HUES48 (cell line): ENCODE results near the gene MPHOSPH9.

Source experiments
- H3K27ac ChIP-seq: one replicate; pipeline ENCODE4 v1.7.0; 2013; ENCODE audit warnings: low read depth, low read length, inconsistent platforms
- H3K27me3 ChIP-seq: 2 replicates; pipeline ENCODE4 v1.6.1; 2013; ENCODE audit warnings: mild to moderate bottlenecking, low read length; ENCODE audit not compliant: control insufficient read depth, insufficient read depth
- H3K36me3 ChIP-seq: 2 replicates; pipeline ENCODE4 v1.6.1; 2013; ENCODE audit warnings: low read length; ENCODE audit not compliant: control insufficient read depth, insufficient read depth
- H3K4me1 ChIP-seq: 2 replicates; pipeline ENCODE4 v1.6.1; 2013; ENCODE audit warnings: mild to moderate bottlenecking, low read length; ENCODE audit not compliant: control insufficient read depth, insufficient read depth
- H3K4me3 ChIP-seq: 2 replicates; pipeline ENCODE4 v1.5.1; 2013; ENCODE audit warnings: mild to moderate bottlenecking, low read depth, low read length
- H3K9ac ChIP-seq: 2 replicates; pipeline ENCODE4 v1.6.1; 2013; ENCODE audit warnings: mild to moderate bottlenecking, low read depth, low read length, moderate library complexity
- H3K9me3 ChIP-seq: 2 replicates; pipeline ENCODE4 v1.6.1; 2013; ENCODE audit warnings: low read length; ENCODE audit not compliant: control insufficient read depth, insufficient read depth

The MPHOSPH9 gene

DNA sequence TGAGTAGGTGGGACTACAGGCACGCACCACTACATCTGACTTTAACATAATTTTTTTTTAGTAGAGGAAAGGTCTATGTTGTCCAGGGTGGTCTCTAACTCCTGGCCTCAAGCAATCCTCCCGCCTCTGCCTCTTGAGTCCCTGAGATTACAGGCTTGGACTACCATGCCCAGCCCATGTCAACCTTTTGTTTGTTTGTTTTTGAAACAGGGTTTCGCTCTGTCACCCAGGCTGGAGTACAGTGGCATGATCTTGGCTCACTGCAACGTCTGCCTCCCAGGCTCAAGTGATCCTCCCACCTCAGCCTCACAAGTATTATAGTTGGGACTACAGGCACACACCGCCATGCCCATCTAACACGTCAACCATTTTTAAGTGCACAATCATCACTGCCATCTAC is 111.3 kb downstream of the MPHOSPH9 start:
- no peaks in the 10 kb centered on the region for H3K4me1 ChIP-seq

DNA sequence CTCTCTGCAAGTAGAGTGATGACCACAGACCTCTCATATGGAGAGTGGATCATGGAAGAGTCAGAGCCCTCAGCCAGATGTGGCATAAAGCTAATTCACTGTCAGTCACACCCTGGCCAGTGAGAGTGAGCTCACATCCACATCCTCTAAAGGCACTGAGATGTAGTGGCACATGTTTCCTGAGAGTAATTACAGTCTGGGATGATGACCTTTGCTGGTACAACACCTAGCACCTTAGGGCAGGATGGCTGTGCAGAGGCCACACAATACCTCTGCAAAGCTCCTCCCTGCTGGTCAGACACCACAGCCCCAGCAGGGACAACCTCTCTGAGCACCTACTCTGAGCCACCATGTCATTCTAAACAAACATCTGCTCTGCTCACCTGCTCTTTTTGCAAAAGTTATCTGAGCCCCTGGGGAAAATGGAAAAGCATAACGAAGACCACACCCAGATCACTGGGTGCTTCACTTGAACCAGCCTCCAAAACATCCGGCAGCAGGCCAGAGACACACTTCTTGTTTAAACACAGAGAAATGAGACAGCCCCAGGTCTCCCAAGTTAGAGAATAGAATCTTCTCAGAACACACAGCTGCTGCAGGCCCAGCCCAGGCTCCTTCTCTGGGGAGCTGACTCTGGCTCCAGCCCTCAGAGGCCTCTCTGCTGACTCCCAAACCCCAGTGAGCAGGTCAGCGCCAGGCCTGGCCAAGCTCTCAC is 112.3 kb downstream of the MPHOSPH9 start:
- Histone ChIP-seq H3K27ac (no peak overlapping the region), H3K9ac (no peak overlapping the region), H3K36me3 (no peaks in the 10 kb centered on the region), H3K9me3 (no peaks in the 10 kb centered on the region), H3K27me3 (no peaks in the 10 kb centered on the region; the same call in 1 of the 2 replicates), H3K4me3 (no peak overlapping the region), H3K4me1 (no peaks in the 10 kb centered on the region)

More for the DNA sequence above, 111.3 kb downstream of the MPHOSPH9 start:
- no peaks in the 10 kb centered on the region for H3K36me3 ChIP-seq
- H3K27ac ChIP-seq, result no peak overlapping the region
- no peaks in the 10 kb centered on the region for H3K9me3 ChIP-seq
- H3K27me3 ChIP-seq, result no peaks in the 10 kb centered on the region; the same call in 1 of the 2 replicates
- no peak overlapping the region for H3K9ac ChIP-seq
- no peak overlapping the region for H3K4me3 ChIP-seq

DNA sequence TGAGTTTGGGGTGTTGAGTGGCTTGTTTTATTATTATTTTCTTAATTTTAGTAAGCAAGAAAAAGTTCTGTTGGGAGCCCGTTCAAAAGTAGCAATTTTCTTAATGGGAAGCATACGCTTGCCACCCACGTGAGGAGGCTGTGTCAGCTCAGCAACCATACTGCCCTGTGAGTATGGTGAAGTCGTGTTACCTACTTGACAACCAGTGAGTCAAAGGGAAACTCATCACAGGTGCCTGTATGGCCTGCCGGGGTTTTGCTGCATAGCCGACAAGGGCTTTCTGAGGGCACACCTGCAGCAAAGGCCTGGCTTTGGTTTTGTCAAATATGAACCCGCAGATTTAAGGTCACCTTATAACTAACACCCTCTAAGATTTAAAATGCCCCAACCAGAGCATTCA is 113.1 kb downstream of the MPHOSPH9 start:
- Histone ChIP-seq H3K4me1 (no peaks in the 10 kb centered on the region), H3K4me3 (no peak overlapping the region), H3K9me3 (no peaks in the 10 kb centered on the region), H3K27ac (no peak overlapping the region), H3K36me3 (no peaks in the 10 kb centered on the region), H3K27me3 (no peaks in the 10 kb centered on the region; the same call in 1 of the 2 replicates), H3K9ac (no peak overlapping the region)

DNA sequence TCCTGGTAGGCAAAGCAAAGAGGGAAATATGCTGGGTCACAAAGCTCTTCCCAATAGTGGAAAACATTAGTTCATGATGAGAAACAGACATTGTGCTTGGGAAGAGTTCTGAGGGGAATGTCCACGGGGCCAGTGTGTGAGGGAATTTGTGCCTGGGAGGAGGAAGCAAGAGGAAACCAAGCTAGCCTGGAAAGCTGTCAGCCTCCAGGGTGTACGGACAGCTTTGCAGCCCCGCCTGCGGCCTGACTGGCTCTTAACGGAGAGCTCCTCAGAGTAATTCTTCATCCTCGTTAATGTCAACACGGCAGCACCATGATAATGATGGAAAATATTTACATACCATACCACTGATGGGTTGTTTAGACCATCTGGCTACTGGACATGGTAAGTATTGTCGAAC is 114.4 kb downstream of the MPHOSPH9 start:
- no peaks in the 10 kb centered on the region for H3K36me3 ChIP-seq
- H3K9ac ChIP-seq, result no peak overlapping the region
- H3K4me3 ChIP-seq, result no peak overlapping the region
- H3K27me3 ChIP-seq, result no peaks in the 10 kb centered on the region; the same call in 1 of the 2 replicates
- no peak overlapping the region for H3K27ac ChIP-seq
- H3K9me3 ChIP-seq, result no peaks in the 10 kb centered on the region
- H3K4me1 ChIP-seq, result no peaks in the 10 kb centered on the region

DNA sequence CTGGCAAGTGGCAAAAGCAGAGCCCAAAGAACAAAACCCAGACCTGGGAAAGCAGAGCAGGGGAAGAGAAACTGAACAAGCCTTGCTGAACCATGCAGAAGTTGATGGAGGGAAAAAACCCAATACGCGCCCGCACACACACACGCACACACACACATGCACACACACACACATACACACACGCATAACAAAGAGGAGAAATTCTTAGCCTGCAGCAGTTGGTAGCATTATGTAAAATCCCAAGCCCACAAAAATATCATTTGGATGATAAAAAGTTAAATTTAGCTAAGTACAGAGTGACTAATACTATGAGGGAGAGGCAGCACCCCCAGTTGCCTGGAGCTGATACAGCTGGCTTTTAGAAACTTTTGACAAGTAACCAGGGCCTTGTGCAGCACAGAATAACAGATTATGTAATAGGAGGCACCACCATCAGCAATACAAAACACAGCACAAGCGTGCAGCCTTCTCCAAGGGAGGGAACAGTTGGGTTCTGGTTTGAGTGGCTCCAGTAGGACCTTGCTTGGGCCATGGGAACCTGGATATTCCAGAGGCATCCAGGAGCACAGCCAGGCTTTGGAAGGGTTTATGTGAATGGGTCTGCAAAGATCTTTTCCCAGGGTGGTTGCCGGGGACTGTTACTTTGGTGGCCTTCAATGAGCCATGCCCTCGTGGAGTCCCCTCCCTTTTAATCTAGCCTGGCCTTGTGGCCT is 117.4 kb downstream of the MPHOSPH9 start:
- Histone ChIP-seq H3K4me1 (no peaks in the 10 kb centered on the region), H3K27ac (no peak overlapping the region), H3K27me3 (no peaks in the 10 kb centered on the region; the same call in 1 of the 2 replicates), H3K9ac (no peak overlapping the region), H3K9me3 (no peaks in the 10 kb centered on the region), H3K36me3 (no peaks in the 10 kb centered on the region), H3K4me3 (no peak overlapping the region)

DNA sequence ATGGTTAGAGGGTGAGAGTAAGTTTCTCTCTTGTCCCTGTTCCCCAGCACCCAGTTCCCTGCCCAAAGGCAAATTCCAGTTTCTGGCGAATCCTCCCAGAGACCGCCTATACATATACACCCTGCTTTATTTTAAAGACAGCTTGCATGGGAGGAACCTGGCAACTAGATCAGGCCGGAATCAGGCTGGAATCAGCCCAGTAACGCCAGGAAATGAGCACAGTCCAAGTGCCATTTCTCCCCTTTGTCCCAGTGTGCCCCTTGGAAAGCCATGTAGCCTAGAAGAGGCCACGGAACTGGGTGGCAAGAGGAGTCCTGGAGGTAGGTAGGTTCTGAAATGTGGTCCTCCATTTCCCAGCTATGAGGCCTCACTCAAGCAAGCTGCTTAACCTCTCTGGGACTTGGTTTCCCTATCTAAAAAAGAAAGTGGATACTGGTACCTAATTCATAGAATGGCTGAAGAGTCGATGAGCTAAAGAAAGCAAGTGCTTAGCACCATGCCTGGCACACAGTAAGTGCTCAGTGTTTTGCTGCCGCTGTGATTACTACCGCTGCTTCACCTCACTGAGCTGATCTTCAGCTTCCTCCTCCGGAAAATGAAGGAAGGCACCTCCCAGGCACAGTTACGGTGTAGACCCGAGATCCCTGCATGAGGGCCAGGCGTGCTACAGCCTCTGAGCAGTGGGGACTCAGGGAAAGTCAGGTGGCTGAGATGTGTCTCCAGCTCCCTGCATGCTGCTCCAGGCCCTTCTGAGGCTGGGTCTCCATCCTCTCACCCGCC is 118.4 kb downstream of the MPHOSPH9 start:
- H3K4me3 ChIP-seq, result no peak overlapping the region
- H3K36me3 ChIP-seq, result no peaks in the 10 kb centered on the region
- no peak overlapping the region for H3K9ac ChIP-seq
- H3K27ac ChIP-seq, result no peak overlapping the region
- H3K9me3 ChIP-seq, result no peaks in the 10 kb centered on the region
- H3K4me1 ChIP-seq, result no peaks in the 10 kb centered on the region
- H3K27me3 ChIP-seq, result no peaks in the 10 kb centered on the region; the same call in 1 of the 2 replicates

DNA sequence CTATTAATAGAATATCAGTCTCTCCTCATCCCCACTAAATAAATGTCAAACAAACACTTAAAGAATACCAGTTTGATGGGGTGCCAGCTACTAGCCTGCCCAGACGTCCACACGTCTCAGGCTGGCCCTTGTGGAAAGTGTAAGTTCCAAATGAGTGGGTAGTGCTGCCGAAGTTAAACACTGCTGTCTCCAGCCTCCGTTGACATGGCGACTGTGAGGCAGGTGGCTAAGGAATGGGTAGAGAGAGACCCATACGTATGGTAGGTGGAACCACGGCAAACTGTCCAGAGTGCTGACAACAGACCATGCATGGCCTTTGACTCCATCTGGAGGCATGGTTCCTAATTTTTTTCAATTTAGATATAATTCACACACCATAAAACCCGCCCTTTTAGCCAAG is 119.9 kb downstream of the MPHOSPH9 start:
- no peaks in the 10 kb centered on the region for H3K4me1 ChIP-seq
- H3K9ac ChIP-seq, result no peak overlapping the region
- no peaks in the 10 kb centered on the region; the same call in 1 of the 2 replicates for H3K27me3 ChIP-seq
- no peak overlapping the region for H3K27ac ChIP-seq
- no peaks in the 10 kb centered on the region for H3K9me3 ChIP-seq
- no peak overlapping the region for H3K4me3 ChIP-seq
- no peaks in the 10 kb centered on the region for H3K36me3 ChIP-seq

DNA sequence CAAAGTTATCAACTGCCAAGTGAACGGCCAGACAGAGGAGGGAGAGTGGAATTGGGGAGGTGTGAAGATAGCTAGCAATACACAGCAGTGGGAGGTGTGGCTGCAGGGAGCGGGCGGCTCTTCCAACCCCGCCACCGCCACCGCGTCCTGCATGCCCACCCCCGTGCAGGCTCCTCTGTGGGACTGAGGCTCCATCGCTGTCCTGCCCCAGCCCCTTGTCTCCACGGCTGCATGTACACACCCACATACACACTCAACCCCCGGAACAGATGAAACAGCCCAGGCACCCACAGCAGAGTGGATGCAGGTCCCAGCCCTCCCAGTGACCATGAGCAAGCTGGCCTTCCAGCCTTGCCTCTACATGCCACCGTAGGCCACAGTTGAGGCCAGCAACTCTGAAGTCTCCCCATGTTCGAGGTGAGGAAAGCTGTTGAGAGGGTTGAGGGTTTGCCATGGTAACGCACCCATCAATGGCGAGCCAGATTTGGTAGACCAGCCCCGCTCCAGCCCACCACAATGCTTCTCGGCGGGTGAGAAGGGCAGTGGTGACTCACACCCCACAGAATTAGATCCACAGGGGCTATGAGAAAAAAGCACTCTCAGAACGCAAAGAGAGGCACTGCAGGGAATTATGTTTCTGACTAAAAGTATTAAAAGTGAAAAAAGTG is 121.3 kb downstream of the MPHOSPH9 start:
- no peaks in the 10 kb centered on the region for H3K27me3 ChIP-seq
- H3K9ac ChIP-seq, result no peak overlapping the region
- peak overlapping the region; percentile 16 for H3K27ac ChIP-seq
- H3K36me3 ChIP-seq, result no peaks in the 10 kb centered on the region
- no peak overlapping the region for H3K4me3 ChIP-seq
- 0 out of 2 replicates have a peak, but pooled peaks cover 4% of the 10 kb centered on the region for H3K4me1 ChIP-seq
- H3K9me3 ChIP-seq, result no peaks in the 10 kb centered on the region

DNA sequence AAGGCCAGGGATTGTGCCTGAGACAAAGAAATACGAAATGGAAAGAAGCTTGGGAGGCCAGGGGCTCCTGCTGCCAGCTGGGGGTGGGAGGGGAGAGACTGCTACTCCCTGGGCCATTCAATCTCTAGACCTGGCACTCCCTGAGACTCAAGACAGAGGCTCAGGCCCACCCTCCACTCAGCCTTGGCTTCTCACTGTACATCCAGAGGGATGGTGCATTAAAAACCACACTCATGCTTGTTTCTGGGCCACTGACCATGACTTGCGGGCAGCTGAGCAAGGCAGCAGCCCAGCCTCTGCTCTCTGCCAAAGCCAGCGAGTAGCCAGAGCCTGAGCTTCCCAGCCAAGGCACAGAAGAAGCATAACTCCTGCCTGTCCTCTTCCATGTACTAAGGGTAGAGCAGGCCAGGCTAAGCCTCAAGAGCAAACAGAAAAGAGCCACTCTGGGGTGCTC is 123.6 kb downstream of the MPHOSPH9 start:
- Histone ChIP-seq H3K9ac (no peak overlapping the region), H3K4me3 (no peak overlapping the region), H3K36me3 (no peaks in the 10 kb centered on the region), H3K9me3 (no peaks in the 10 kb centered on the region), H3K4me1 (peaks cover 19% of the 10 kb centered on the region), H3K27ac (no peak overlapping the region), H3K27me3 (no peaks in the 10 kb centered on the region)

DNA sequence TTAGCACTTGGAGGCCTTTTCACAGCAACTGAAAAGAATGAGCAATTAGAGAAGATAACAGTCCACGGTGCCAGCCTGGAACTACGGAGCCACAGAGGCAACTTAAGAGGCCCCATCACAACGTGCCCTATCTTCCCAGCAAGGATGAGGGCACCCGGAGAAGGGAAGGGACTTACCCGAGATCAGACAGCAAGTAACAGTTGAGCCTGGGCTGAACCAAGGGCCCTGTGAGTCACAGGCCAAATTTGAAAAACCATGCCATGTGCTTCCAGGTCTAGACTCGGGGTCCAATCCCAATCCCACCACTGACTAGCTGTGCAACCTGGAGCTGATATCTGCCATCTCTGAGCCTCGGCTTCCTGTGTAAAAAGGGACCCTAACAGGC is 124.3 kb downstream of the MPHOSPH9 start:
- Histone ChIP-seq H3K9ac (no peak overlapping the region), H3K9me3 (no peaks in the 10 kb centered on the region), H3K36me3 (no peaks in the 10 kb centered on the region)

More for the DNA sequence above, 124.3 kb downstream of the MPHOSPH9 start:
- H3K4me1 ChIP-seq, result peaks cover 19% of the 10 kb centered on the region
- H3K27ac ChIP-seq, result no peak overlapping the region
- no peak overlapping the region for H3K4me3 ChIP-seq
- no peaks in the 10 kb centered on the region for H3K27me3 ChIP-seq
